Measurements from ENCODE around the gene MDFI. TPM values are rescaled to one million over a fixed set of nuclear protein-coding genes. Genes with fewer than 3 reads are reported as not detected.

MDFI gene
- total RNA-seq, 2 experiments from 2014 or later, result not detected

DNA sequence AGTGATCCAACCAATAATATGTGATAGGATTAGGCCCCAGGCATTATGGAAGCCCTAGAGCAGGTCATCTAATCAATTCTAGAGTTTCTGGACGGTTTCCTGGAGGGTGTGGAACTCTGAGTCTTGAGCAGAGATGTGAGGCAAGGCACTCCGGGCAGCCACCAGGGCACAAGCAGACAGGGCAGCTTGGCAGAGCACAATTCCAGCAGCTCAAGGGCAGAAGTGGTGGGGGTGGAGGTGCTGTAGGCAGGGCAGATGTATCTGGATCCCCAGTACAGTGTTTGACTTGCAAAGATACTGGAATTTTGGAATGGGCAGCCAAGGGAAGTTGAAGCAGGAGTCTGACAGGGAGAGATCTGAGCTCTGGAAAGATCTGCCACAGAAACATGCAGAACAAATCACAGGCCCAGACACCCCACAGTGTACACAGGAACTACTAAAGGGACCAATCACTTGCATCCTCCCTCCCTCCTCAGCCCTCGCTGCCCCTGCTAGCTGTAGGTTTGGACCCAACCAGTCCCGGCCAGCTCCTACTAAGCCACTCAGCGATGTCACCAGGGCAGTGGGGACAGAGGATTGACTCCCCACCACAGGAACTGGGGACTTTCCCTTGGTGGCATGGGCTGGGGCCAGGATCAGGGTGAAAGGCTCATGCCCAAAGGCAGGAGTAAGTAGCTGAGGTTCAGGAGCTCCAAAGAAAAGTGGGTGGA, 50.1 kb downstream of the MDFI start:
- Histone ChIP-seq H3K4me2 (ENCODE audit: low read length) (no peak overlapping the region), H3K36me3 (ENCODE audit: insufficient read depth, low read length) (peaks cover 76% of the 10 kb centered on the region), H3K79me2 (ENCODE audit: insufficient read depth, low read depth, low read length) (no peaks in the 10 kb centered on the region), H3K9me2 (ENCODE audit: insufficient read depth, low read length) (no peaks in the 10 kb centered on the region), H4K20me1 (ENCODE audit: insufficient read depth, low read length) (no peaks in the 10 kb centered on the region), H3K4me3 (ENCODE audit: low read depth, low read length, poor library complexity, severe bottlenecking) (no peak overlapping the region), H3K27ac (ENCODE audit: low read depth, low read length, poor library complexity, severe bottlenecking) (no peak overlapping the region), H2AFZ (ENCODE audit: low read length) (no peak overlapping the region), H3K9me3 (ENCODE audit: low read length) (no peaks in the 10 kb centered on the region), H3K4me1 (ENCODE audit: insufficient read depth, low read length, poor library complexity, severe bottlenecking) (peaks cover 6% of the 10 kb centered on the region)
- BruUV-seq (replicated peaks), result no TSS peak
- ChIA-PET CTCF (ENCODE audit: unreplicated experiment) (no interaction called here), POLR2A (no interaction called here)
- no peak for DNase-seq (ENCODE audit: low spot score)
- intact Hi-C loops (cut with micrococcal nuclease; ENCODE audit: unreplicated experiment), result no loop called here
- TF ChIP-seq EZH2phosphoT487 (IDR thresholded peaks at IDR 0.05; ENCODE audit: borderline replicate concordance, low read depth, low read length), result no peak
- TF ChIP-seq, protein P1, sequence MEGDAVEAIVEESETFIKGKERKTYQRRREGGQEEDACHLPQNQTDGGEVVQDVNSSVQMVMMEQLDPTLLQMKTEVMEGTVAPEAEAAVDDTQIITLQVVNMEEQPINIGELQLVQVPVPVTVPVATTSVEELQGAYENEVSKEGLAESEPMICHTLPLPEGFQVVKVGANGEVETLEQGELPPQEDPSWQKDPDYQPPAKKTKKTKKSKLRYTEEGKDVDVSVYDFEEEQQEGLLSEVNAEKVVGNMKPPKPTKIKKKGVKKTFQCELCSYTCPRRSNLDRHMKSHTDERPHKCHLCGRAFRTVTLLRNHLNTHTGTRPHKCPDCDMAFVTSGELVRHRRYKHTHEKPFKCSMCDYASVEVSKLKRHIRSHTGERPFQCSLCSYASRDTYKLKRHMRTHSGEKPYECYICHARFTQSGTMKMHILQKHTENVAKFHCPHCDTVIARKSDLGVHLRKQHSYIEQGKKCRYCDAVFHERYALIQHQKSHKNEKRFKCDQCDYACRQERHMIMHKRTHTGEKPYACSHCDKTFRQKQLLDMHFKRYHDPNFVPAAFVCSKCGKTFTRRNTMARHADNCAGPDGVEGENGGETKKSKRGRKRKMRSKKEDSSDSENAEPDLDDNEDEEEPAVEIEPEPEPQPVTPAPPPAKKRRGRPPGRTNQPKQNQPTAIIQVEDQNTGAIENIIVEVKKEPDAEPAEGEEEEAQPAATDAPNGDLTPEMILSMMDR (conservative IDR thresholded peaks at IDR 0.05; ENCODE audit: low read length), result no peak

DNA sequence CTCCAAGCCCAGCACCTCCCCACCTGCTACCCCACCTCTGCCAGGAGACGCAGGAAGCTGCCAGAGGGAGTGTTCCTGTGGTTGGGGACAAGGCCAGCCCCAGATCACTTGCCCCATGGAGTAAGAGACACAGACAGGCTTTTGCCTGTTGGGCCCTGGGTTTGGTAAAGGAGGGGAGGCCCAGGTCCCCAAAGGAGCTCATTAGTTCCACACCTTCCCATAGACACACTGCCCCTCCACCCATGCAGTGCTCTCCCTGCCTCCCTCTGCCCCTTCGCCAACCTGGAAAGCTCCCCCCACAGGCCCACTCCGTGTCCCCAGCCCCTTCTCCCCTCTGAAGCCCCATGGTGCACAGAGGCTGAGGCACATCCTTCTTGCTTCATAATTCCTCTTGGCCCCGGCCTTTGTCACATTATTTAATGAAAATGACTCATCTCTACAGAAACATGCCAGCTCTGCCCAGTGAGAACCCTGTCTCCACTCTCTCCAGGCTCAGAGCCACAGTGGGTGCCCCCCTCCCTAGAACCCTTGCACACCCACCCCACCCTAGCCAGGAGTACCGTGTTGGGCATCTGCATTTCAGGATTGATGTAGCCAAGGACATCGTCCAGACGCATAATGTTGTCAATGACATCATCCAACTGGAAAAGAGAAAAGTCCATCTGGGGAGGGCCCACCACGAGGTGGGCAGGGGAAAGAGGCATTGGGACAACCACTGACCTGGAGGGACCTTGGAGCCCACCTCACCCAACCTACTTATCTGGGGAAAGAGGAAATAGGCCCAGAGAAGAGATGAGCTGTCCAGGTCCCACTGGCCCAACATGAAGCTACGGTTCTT, 51.1 kb downstream of the MDFI start:
- Histone ChIP-seq H3K4me1 (ENCODE audit: insufficient read depth, low read length, poor library complexity, severe bottlenecking) (no peaks in the 10 kb centered on the region), H3K9me2 (ENCODE audit: insufficient read depth, low read length) (no peaks in the 10 kb centered on the region), H2AFZ (ENCODE audit: low read length) (no peak overlapping the region), H3K79me2 (ENCODE audit: insufficient read depth, low read depth, low read length) (no peaks in the 10 kb centered on the region), H3K4me2 (ENCODE audit: low read length) (no peak overlapping the region), H3K4me3 (ENCODE audit: low read depth, low read length, poor library complexity, severe bottlenecking) (no peak overlapping the region), H3K27ac (ENCODE audit: low read depth, low read length, poor library complexity, severe bottlenecking) (no peak overlapping the region), H3K36me3 (ENCODE audit: insufficient read depth, low read length) (peaks cover 71% of the 10 kb centered on the region), H4K20me1 (ENCODE audit: insufficient read depth, low read length) (no peaks in the 10 kb centered on the region), H3K9me3 (ENCODE audit: low read length) (no peaks in the 10 kb centered on the region)
- POLR2A ChIA-PET, result interaction anchor here (1.1 to 2.0 kb wide), 2 partner anchors 15 to 44 kb away, joined by 3 to 5 read pairs; no protein-coding TSS in a partner anchor
- no peak for TF ChIP-seq EZH2phosphoT487 (IDR thresholded peaks at IDR 0.05; ENCODE audit: borderline replicate concordance, low read depth, low read length)
- TF ChIP-seq, protein P1 (conservative IDR thresholded peaks at IDR 0.05; ENCODE audit: low read length), result no peak
- no peak for DNase-seq (ENCODE audit: low spot score)
- CTCF ChIA-PET (ENCODE audit: unreplicated experiment), result interaction anchor here (0.6 to 0.9 kb wide), 2 partner anchors 45 to 75 kb away, joined by 6 read pairs; no protein-coding TSS in a partner anchor
- no TSS peak for BruUV-seq (replicated peaks)
- intact Hi-C loops (cut with micrococcal nuclease; ENCODE audit: unreplicated experiment), result no loop called here
